Stimulated activated CD4-positive, alpha-beta T cell treated with anti-CD3 and anti-CD28 coated beads, Interleukin-1b, Interleukin-23, amount 100 ng/mL, for 4 hours (primary cell): ENCODE measurements around the gene CINP.
"Not testable (repeated sequence)": the region's sequence is repeated elsewhere in the genome, so short reads cannot be mapped to it uniquely, and the experiment has no call there.

ENCODE experiments used
- DNase-seq, 2 donors: peaks; one replicate each; pipeline ENCODE4 v3.0.0-alpha.2; 2020; ENCODE audit warnings: low read depth in 2 of 2

The CINP gene

GRCh38 chr14:102353126-102353619 is 9.5 kb downstream of the CINP start:
- DNase-seq, result no peak

GRCh38 chr14:102352213-102352612 is 10.5 kb downstream of the CINP start:
- DNase-seq, result no peak

- not testable (repeated sequence) for DNase-seq
These were observed 11.1 kb downstream of the CINP start for GRCh38 chr14:102351593-102351992.

- DNase-seq, result no peak
These were observed 11.7 kb downstream of the CINP start for GRCh38 chr14:102351023-102351422.

GRCh38 chr14:102348376-102348775 is 14.3 kb downstream of the CINP start:
- no peak for DNase-seq

- DNase-seq, result no peak
These were observed 16.0 kb downstream of the CINP start for GRCh38 chr14:102346645-102347044.

- no peak for DNase-seq
These were observed 17.5 kb downstream of the CINP start for GRCh38 chr14:102345232-102345631.

- no peak for DNase-seq
These were observed 18.2 kb downstream of the CINP start for GRCh38 chr14:102344485-102344884.

GRCh38 chr14:102344084-102344483 is 18.6 kb downstream of the CINP start:
- no peak for DNase-seq

- no peak for DNase-seq
These were observed 20.5 kb downstream of the CINP start for GRCh38 chr14:102342238-102342637.

GRCh38 chr14:102341566-102341965 is 21.1 kb downstream of the CINP start:
- no peak for DNase-seq

GRCh38 chr14:102338724-102339123 is 24.0 kb downstream of the CINP start:
- DNase-seq, result no peak

- DNase-seq, result no peak
These were observed 27.5 kb downstream of the CINP start for GRCh38 chr14:102335163-102335562.

GRCh38 chr14:102333795-102334705 is 28.6 kb downstream of the CINP start:
- DNase-seq, result no peak

- DNase-seq, result no peak
These were observed 29.3 kb downstream of the CINP start for GRCh38 chr14:102333390-102333789.

- DNase-seq, result no peak
These were observed 31.9 kb downstream of the CINP start for GRCh38 chr14:102330806-102331205.

GRCh38 chr14:102329381-102329780 is 33.3 kb downstream of the CINP start:
- DNase-seq, result not testable (repeated sequence)

- no peak for DNase-seq
These were observed 36.1 kb downstream of the CINP start for GRCh38 chr14:102326583-102326982.

GRCh38 chr14:102325791-102326345 is 36.8 kb downstream of the CINP start:
- DNase-seq, result no peak

GRCh38 chr14:102323102-102323501 is 39.6 kb downstream of the CINP start:
- DNase-seq, result no peak

- no peak for DNase-seq
These were observed 41.0 kb downstream of the CINP start for GRCh38 chr14:102321456-102322422.
